Smooth muscle cell (in vitro differentiated cells): ENCODE data around the gene IL11RA. TPM values are rescaled to one million over a fixed set of nuclear protein-coding genes. Genes with fewer than 3 reads are reported as not detected.

Experiments used
- DNase-seq: peaks from one replicate; lab custom pipeline; 2025; ENCODE audit not compliant: unreplicated experiment; lab: John Stamatoyannopoulos, UW
- H2AFZ ChIP-seq: fragments of 200-600 bp; sonication (generic); 2 replicates; pipeline ENCODE4 v1.6.0; 2016; ENCODE audit warnings: antibody characterized with exemption, low read depth, mild to moderate bottlenecking
- H3F3A ChIP-seq: fragments of 200-600 bp; sonication (generic); 2 replicates; pipeline ENCODE4 v1.6.0; 2017; ENCODE audit warnings: antibody characterized with exemption, low read depth
- H3K27ac ChIP-seq: fragments of 200-600 bp; sonication (generic); 2 replicates; pipeline ENCODE4 v1.5.1; 2016; ENCODE audit warnings: low read depth, mild to moderate bottlenecking
- H3K27me3 ChIP-seq: fragments of 200-600 bp; sonication (generic); 2 replicates; pipeline ENCODE4 v1.6.1; 2016; ENCODE audit warnings: low read depth, mild to moderate bottlenecking
- H3K36me3 ChIP-seq: fragments of 200-600 bp; sonication (generic); 2 replicates; pipeline ENCODE4 v1.5.1; 2016; ENCODE audit warnings: low read depth
- H3K4me1 ChIP-seq: fragments of 200-600 bp; sonication (generic); 2 replicates; pipeline ENCODE4 v1.5.1; 2016; ENCODE audit warnings: low read depth
- H3K4me2 ChIP-seq: fragments of 200-600 bp; sonication (generic); 2 replicates; pipeline ENCODE4 v1.6.0; 2016; ENCODE audit warnings: mild to moderate bottlenecking
- H3K4me3 ChIP-seq: fragments of 200-600 bp; sonication (generic); 2 replicates; pipeline ENCODE4 v1.5.1; 2016; ENCODE audit warnings: mild to moderate bottlenecking
- H3K79me2 ChIP-seq: fragments of 200-600 bp; sonication (generic); 2 replicates; pipeline ENCODE4 v1.6.0; 2016; ENCODE audit warnings: low read depth, mild to moderate bottlenecking
- H3K9ac ChIP-seq: fragments of 200-600 bp; sonication (generic); 2 replicates; pipeline ENCODE4 v1.6.0; 2016; ENCODE audit warnings: low read depth
- H3K9me3 ChIP-seq: fragments of 200-600 bp; sonication (generic); replicated peaks from 2 replicates; pipeline ENCODE4 v1.5.1; 2016; ENCODE audit warnings: low read depth
- H4K20me1 ChIP-seq: fragments of 200-600 bp; sonication (generic); 2 replicates; pipeline ENCODE4 v1.6.0; 2016; ENCODE audit warnings: low read depth
- CTCF ChIP-seq: fragments of 200-600 bp; sonication (generic); IDR thresholded peaks from 2 replicates; pipeline ENCODE4 v1.5.1; 2017; ENCODE audit warnings: borderline replicate concordance, mild to moderate bottlenecking, antibody characterized with exemption; ENCODE audit not compliant: insufficient read depth, poor library complexity, severe bottlenecking
- WGBS: methylation state at CpG from one replicate; pipeline ENCODE4 v1.1.7; 2016; ENCODE audit warnings: low lambda C conversion rate; 5-methylcytosine and 5-hydroxymethylcytosine counted together
- polyA plus RNA-seq: library from polyadenylated mRNA; unstranded; fragments of >200 nt; fragmentation: Nextera tagmentation; extraction: Ambion mirVana; gene quantifications from 2 replicates; pipeline ENCODE4 v1.2.1, GENCODE V29; 2016
- total RNA-seq: library from RNA; depleted of rRNA; stranded (reverse); fragments of >200 nt; gene quantifications from 2 replicates; pipeline ENCODE4 v1.2.3, GENCODE V29; 2014

The IL11RA gene
- total RNA-seq: 44.5 and 72.1 TPM in 2 replicates
- 69.8 and 99.8 TPM in 2 replicates for polyA plus RNA-seq

DNA sequence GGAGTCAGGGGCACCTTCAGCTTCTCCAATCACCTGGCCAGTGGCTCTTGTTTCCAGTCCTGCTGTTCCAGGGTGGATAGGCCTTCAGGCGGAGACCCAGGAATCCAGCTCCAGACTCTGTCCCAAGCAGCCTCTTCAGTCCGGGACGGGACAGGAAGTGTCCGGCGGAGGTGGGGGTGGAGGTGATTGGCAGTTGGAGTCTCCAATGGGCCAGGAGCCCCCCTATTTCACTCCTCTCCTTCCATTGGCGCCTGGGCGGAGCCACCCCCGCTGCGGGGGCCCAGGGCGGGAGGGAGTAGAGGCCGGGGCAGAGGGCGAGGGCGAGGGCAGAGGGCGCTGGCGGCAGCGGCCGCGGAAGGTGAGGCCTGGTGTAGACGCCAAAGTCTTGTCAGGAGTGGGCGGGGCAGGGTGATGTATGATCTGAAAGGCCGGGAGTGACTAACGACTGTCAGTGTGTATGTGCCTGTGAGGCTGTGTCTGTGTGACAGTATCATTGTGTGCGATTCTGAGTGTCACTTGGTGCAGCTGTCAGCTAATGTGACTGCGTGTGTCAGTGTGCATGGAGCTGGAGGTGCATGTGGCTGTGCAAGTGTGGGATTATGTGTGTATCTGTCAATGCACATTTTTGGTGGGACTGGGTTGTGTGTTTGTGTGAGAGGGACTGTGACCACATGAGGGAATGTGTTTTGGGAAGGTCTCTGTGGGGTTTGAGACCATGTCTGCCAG is at the start of gene IL11RA:
IL11RA (plus strand) TSS at position 310 of the 726 bp plus-strand sequence. CDS start 3,033 bp downstream, outside the sequence.
- Histone ChIP-seq H3K4me2 (peak within 1 kb of the TSS; percentile 86), H3K9ac (peak within 1 kb of the TSS; percentile 76), H3K36me3 (no peaks in the 10 kb centered on the region), H3K4me3 (peak within 1 kb of the TSS; percentile 48), H3K4me1 (peaks cover 27% of the 10 kb centered on the region), H3F3A (peaks cover 17% of the 10 kb centered on the region), H3K79me2 (peaks cover 21% of the 10 kb centered on the region), H3K27me3 (no peaks in the 10 kb centered on the region), H2AFZ (peak within 1 kb of the TSS; percentile 71), H3K9me3 (no peaks in the 10 kb centered on the region), H4K20me1 (no peaks in the 10 kb centered on the region), H3K27ac (peak within 1 kb of the TSS; percentile 79)
- no peak for TF ChIP-seq CTCF
- peak; percentile 55 for DNase-seq
- WGBS: 3% methylated on average over 24 of the region's 24 CpGs

GRCh38 chr9:34603610-34604231 is 48.3 kb upstream of the IL11RA start:
- Histone ChIP-seq H3K9me3 (no peaks in the 10 kb centered on the region), H3K4me2 (no peak overlapping the region), H3K4me1 (no peaks in the 10 kb centered on the region), H3K79me2 (no peaks in the 10 kb centered on the region), H3K36me3 (no peaks in the 10 kb centered on the region), H3K27ac (no peak overlapping the region), H3K4me3 (no peak overlapping the region), H3K9ac (no peak overlapping the region), H2AFZ (no peak overlapping the region), H3F3A (no peaks in the 10 kb centered on the region), H3K27me3 (no peaks in the 10 kb centered on the region), H4K20me1 (no peaks in the 10 kb centered on the region)
- DNase-seq: peak; percentile 50
- 48% methylated on average over 4 of the region's 4 CpGs for WGBS
- TF ChIP-seq CTCF: peak; percentile 93

DNA sequence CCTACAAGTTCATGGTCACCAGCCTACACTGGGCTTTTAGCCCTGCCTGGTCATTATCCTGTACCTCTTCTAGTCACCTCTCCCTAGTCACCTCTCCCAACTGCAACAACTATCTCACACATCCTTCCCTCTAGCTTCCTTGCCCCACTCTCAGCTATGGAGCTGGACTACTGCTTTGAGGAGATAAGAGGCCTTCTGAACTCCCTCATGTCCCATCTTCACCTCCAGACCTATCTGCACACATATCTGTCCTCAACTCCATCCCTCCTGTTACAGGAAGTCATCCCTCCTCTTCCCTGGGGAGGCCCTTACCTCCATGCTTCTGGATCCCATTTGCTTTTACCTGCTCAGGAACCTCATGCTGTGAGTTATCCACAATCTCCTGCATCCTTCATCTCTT is 45.8 kb upstream of the IL11RA start:
- no peak overlapping the region for H3K4me3 ChIP-seq
- H3K9ac ChIP-seq: no peak overlapping the region
- H3K9me3 ChIP-seq: no peaks in the 10 kb centered on the region
- H2AFZ ChIP-seq: no peak overlapping the region
- no peaks in the 10 kb centered on the region for H3K27me3 ChIP-seq
- peaks cover 4% of the 10 kb centered on the region for H3K4me1 ChIP-seq
- H3K36me3 ChIP-seq: no peaks in the 10 kb centered on the region
- DNase-seq: no peak
- no peak overlapping the region for H3K27ac ChIP-seq
- no peak for TF ChIP-seq CTCF
- no peak overlapping the region for H3K4me2 ChIP-seq
- no peaks in the 10 kb centered on the region for H3K79me2 ChIP-seq
- no peaks in the 10 kb centered on the region for H4K20me1 ChIP-seq
- H3F3A ChIP-seq: no peaks in the 10 kb centered on the region

GRCh38 chr9:34606905-34607304 is 45.1 kb upstream of the IL11RA start:
- Histone ChIP-seq H3K27me3 (no peaks in the 10 kb centered on the region), H3K79me2 (peaks cover 3% of the 10 kb centered on the region), H3K4me1 (peaks cover 7% of the 10 kb centered on the region), H3K9me3 (no peaks in the 10 kb centered on the region), H3F3A (no peaks in the 10 kb centered on the region), H3K4me2 (no peak overlapping the region), H3K9ac (no peak overlapping the region), H3K36me3 (no peaks in the 10 kb centered on the region), H2AFZ (no peak overlapping the region), H3K27ac (no peak overlapping the region), H4K20me1 (no peaks in the 10 kb centered on the region), H3K4me3 (no peak overlapping the region)
- no peak for TF ChIP-seq CTCF
- no peak for DNase-seq
- WGBS: 87% methylated on average over 3 of the region's 3 CpGs
